ENCODE data around the gene SYT12. TPM values are rescaled to one million over a fixed set of nuclear protein-coding genes. Genes with fewer than 3 reads are reported as not detected.

Gene SYT12
- total RNA-seq, 4 donors from 2014 or later = 1.1 to 3.9 TPM; not detected in 2

DNA sequence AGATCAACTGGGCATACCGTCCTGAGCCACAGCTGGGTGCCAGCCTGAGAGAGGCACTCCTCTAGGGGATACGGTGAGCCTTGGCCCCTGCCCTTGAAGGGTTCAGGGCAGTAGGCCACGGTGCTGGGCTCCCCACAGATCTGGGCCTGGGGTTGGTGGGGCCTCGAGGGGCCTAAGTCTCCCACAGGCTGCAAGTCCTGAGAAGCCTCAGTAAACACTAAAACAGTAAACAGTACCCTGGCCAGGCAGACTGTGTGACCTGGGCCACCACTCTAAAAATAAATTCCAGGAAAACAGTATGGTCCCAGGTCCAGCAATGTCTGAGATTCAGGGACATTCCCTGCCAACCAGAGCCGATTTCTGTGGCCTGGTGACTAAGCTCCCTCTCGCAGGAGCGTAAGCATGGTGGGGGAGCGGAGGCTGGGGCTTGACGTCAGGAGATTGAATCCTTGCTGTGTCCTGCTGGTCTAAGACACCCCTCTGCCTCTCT lies 31.5 kb downstream of the SYT12 start:
- Histone ChIP-seq H3K4me3 (no peak overlapping the region), H3K9me3 (no peaks in the 10 kb centered on the region), H3K36me3 (no peaks in the 10 kb centered on the region), H3K27me3 (no peaks in the 10 kb centered on the region), H3K27ac (peak overlapping the region in 2 of 4 donors; percentile 35 to 53), H3K4me1 (peaks cover 7 to 22% (median 10%) of the 10 kb centered on the region in 4 donors)
- TF ChIP-seq POLR2A (IDR thresholded peaks at IDR 0.05) = no peak
- TF ChIP-seq, protein P1, sequence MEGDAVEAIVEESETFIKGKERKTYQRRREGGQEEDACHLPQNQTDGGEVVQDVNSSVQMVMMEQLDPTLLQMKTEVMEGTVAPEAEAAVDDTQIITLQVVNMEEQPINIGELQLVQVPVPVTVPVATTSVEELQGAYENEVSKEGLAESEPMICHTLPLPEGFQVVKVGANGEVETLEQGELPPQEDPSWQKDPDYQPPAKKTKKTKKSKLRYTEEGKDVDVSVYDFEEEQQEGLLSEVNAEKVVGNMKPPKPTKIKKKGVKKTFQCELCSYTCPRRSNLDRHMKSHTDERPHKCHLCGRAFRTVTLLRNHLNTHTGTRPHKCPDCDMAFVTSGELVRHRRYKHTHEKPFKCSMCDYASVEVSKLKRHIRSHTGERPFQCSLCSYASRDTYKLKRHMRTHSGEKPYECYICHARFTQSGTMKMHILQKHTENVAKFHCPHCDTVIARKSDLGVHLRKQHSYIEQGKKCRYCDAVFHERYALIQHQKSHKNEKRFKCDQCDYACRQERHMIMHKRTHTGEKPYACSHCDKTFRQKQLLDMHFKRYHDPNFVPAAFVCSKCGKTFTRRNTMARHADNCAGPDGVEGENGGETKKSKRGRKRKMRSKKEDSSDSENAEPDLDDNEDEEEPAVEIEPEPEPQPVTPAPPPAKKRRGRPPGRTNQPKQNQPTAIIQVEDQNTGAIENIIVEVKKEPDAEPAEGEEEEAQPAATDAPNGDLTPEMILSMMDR (IDR thresholded peaks at IDR 0.05) = no peak
- no peak for DNase-seq

DNA sequence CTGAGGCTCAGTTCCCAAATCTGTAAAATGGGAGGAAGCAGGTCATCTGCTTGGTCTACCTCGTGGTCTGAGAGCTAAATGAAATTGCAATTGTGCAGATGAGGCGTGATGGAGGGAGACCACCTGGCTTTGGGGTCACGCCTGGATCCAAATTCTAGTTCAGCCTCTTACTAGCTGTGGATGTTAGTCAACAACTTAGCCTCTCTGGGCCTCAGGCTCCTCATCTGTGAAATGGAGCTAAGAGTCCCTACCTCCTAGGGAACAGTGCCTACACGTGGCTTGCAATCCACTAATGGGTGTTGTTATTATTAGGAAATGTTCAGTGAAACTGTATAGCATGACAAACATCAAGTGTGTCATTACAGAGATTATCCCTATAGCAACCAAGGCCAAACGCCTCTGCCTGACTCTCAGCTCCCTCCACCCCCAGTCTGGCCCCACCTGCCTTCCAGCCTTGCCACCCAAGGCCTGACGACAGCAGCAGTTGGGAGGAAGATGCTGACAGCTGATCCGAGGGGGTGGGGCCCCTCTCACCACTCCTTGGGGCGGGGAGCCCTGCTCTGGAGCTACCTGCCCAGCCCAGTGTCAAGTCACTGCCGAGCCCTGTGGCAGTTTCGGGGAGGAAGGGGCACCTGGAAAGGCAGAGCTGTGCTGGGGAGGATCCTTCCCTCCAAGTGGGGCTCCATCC lies 32.0 kb downstream of the SYT12 start:
- H3K9me3 ChIP-seq = no peaks in the 10 kb centered on the region
- TF ChIP-seq, protein P1 (IDR thresholded peaks at IDR 0.05) = no peak
- peak; percentile 47 to 78 for TF ChIP-seq POLR2A (IDR thresholded peaks at IDR 0.05)
- no peaks in the 10 kb centered on the region for H3K27me3 ChIP-seq
- H3K27ac ChIP-seq = peak overlapping the region in 3 of 4 donors; percentile 36 to 85 (median 77)
- H3K36me3 ChIP-seq = no peaks in the 10 kb centered on the region
- H3K4me3 ChIP-seq = peak overlapping the region in 1 of 4 donors; percentile 57
- DNase-seq = peak in 2 of 3 donors; percentile 92 to 95
- H3K4me1 ChIP-seq = peaks cover 7 to 22% (median 10%) of the 10 kb centered on the region in 4 donors

DNA sequence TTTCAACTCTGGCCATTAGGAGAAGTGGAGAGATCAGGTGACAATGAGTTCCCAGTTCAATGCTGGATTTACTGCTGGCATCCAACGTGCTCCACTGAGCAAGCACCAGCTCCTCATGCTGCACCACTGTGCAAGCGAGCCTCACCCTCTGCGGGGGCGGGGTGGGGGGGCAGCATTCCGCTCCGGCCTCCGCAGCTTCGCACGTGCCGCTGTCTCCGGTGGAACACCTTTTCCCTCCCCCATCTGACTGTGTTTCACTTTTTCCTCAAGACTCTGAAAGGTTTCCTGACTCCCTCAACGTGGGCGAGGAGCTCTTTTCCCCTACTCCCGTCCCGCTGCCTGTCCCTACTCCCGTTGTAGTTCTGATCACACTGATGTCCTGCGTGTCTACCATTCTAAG lies 32.9 kb downstream of the SYT12 start:
- peaks cover 7 to 22% (median 10%) of the 10 kb centered on the region in 4 donors for H3K4me1 ChIP-seq
- no peaks in the 10 kb centered on the region for H3K36me3 ChIP-seq
- H3K27me3 ChIP-seq = no peaks in the 10 kb centered on the region
- peak overlapping the region in 3 of 4 donors; percentile 45 to 73 (median 57) for H3K4me3 ChIP-seq
- H3K9me3 ChIP-seq = no peaks in the 10 kb centered on the region
- H3K27ac ChIP-seq = peak overlapping the region in 3 of 4 donors; percentile 36 to 85 (median 77)
- no peak for TF ChIP-seq POLR2A (IDR thresholded peaks at IDR 0.05)
- TF ChIP-seq, protein P1 (IDR thresholded peaks at IDR 0.05) = no peak
- peak in 1 of 3 donors; percentile 75 for DNase-seq

DNA sequence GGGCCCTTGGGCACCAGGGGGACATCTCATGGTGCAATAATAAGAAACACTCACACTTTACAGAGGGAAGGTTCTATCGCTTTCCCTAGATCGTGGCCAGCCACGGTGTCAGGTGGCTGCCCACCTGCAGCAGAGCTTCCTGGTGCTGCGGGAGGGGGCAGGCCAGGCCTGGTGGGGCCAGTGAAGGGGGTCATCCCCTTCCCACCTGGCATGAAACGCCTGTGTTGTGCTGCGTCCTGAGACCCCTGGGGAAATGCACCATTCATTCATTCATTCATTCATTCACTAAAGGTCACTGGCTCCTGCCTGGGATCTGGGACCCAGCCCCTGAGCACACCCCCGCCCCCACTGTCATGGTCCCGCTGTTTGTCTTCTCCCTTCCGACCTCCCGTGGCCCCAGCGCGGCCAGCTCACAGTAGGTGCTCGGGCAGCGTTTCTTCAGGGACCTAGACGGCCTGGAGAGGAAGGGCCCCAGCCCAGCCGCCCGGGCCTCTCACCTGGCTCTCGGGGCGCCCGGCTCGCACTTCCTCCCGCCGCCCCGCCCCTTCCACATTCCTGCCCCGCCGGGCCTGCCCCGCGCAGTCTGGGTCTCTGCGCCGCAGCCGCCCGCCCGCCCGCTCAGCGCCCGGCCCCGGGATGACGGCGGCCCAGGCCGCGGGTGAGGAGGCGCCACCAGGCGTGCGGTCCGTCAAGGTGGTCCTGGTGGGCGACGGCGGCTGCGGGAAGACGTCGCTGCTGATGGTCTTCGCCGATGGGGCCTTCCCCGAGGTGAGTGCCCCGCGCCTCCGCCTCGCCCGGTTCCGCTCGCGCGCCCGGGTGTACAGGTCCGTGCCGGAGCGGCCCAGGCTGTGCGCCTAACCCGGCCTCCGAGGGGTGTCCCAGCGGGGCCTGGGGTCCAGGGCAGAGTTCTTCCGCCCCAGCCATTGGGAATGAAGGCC lies 33.6 kb downstream of the SYT12 start, which contains the start of gene RHOD:
TSS of gene RHOD (plus strand) at position 581 of the 938 bp plus-strand sequence. CDS start at position 637, 56 bp downstream.
- Histone ChIP-seq H3K9me3 (no peaks in the 10 kb centered on the region), H3K27ac (peak within 1 kb of the TSS; percentile 5 to 85 (median 56)), H3K4me1 (peaks cover 7 to 22% (median 10%) of the 10 kb centered on the region in 4 donors), H3K36me3 (no peaks in the 10 kb centered on the region), H3K4me3 (peak within 1 kb of the TSS; percentile 45 to 73 (median 53)), H3K27me3 (no peaks in the 10 kb centered on the region)
- DNase-seq = peak; percentile 25 to 86 (median 81)
- TF ChIP-seq, protein P1 (IDR thresholded peaks at IDR 0.05) = no peak
- TF ChIP-seq POLR2A (IDR thresholded peaks at IDR 0.05) = peak in 1 of 2 donors; percentile 42

DNA sequence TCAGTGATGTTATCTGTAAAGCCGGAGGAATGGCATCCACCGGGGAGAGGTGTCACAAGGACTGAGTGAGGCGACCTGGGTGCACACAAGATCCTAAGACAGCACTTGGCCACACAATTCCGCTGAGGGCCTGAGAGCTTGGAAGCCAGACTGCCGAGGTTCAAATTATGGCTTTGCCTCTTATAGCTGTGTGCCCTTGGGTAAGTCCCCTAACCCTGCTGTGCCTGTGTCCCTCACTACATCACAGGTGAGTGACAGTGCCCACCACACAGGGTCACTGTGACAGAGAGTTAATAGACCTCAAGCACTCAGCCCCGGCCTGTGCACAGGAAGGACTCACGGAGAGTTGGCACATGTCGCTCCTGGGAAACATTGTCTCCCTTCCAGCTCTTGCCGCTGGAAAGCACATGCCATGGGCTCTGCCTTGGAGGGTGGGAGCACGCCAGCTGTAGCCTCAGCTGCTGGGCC lies 34.3 kb downstream of the SYT12 start:
- Histone ChIP-seq H3K4me1 (peaks cover 7 to 22% (median 10%) of the 10 kb centered on the region in 4 donors), H3K27me3 (no peaks in the 10 kb centered on the region), H3K4me3 (peak overlapping the region; percentile 45 to 73 (median 53)), H3K9me3 (no peaks in the 10 kb centered on the region), H3K36me3 (no peaks in the 10 kb centered on the region), H3K27ac (peak overlapping the region in 1 of 4 donors; percentile 85)
- no peak for DNase-seq
- TF ChIP-seq, protein P1 (IDR thresholded peaks at IDR 0.05) = no peak
- no peak for TF ChIP-seq POLR2A (IDR thresholded peaks at IDR 0.05)

All from Peyer's patch (tissue), 4 donors.